Measurements from ENCODE around the gene MAP7. TPM values are rescaled to one million over a fixed set of nuclear protein-coding genes. Genes with fewer than 3 reads are reported as not detected.
"Not testable (repeated sequence)": the region's sequence is repeated elsewhere in the genome, so short reads cannot be mapped to it uniquely, and the experiment has no call there.

The MAP7 gene
- total RNA-seq, 1 donor from 2014 or later: 0.06 TPM

- no peak for DNase-seq (ENCODE audit: extremely low read depth, low read depth, low spot score)
Observed at GRCh38 chr6:136401749-136402148, 148.5 kb downstream of the MAP7 start.

GRCh38 chr6:136401236-136401635 is 149.0 kb downstream of the MAP7 start:
- not testable (repeated sequence) for DNase-seq (ENCODE audit: extremely low read depth, low read depth, low spot score)

GRCh38 chr6:136398453-136398852 is 151.8 kb downstream of the MAP7 start:
- DNase-seq (ENCODE audit: extremely low read depth, low read depth, low spot score): no peak

GRCh38 chr6:136396908-136397307 is 153.3 kb downstream of the MAP7 start:
- DNase-seq (ENCODE audit: extremely low read depth, low read depth, low spot score): no peak

- not testable (repeated sequence) for DNase-seq (ENCODE audit: extremely low read depth, low read depth, low spot score)
Observed at GRCh38 chr6:136390959-136391358, 159.3 kb downstream of the MAP7 start.

- no peak for DNase-seq (ENCODE audit: extremely low read depth, low read depth, low spot score)
Observed at GRCh38 chr6:136387316-136387715, 162.9 kb downstream of the MAP7 start.

GRCh38 chr6:136383268-136383937 is 166.8 kb downstream of the MAP7 start:
- DNase-seq (ENCODE audit: extremely low read depth, low read depth, low spot score): no peak

GRCh38 chr6:136382676-136383252 is 167.5 kb downstream of the MAP7 start:
- no peak for DNase-seq (ENCODE audit: extremely low read depth, low read depth, low spot score)

GRCh38 chr6:136378888-136379287 is 171.3 kb downstream of the MAP7 start:
- no peak for DNase-seq (ENCODE audit: extremely low read depth, low read depth, low spot score)

- DNase-seq (ENCODE audit: extremely low read depth, low read depth, low spot score): not testable (repeated sequence)
Observed at GRCh38 chr6:136375836-136376235, 174.4 kb downstream of the MAP7 start.

GRCh38 chr6:136371959-136372358 is 178.3 kb downstream of the MAP7 start:
- no peak for DNase-seq (ENCODE audit: extremely low read depth, low read depth, low spot score)

GRCh38 chr6:136370988-136371728 is 179.1 kb downstream of the MAP7 start:
- no peak for DNase-seq (ENCODE audit: extremely low read depth, low read depth, low spot score)

- DNase-seq (ENCODE audit: extremely low read depth, low read depth, low spot score): no peak
Observed at GRCh38 chr6:136365776-136366354, 184.4 kb downstream of the MAP7 start.

- DNase-seq (ENCODE audit: extremely low read depth, low read depth, low spot score): no peak
Observed at GRCh38 chr6:136362421-136363356, 187.5 kb downstream of the MAP7 start.

- DNase-seq (ENCODE audit: extremely low read depth, low read depth, low spot score): no peak
Observed at GRCh38 chr6:136361787-136362186, 188.4 kb downstream of the MAP7 start.

GRCh38 chr6:136360783-136361182 is 189.4 kb downstream of the MAP7 start:
- DNase-seq (ENCODE audit: extremely low read depth, low read depth, low spot score): no peak

GRCh38 chr6:136359851-136360250 is 190.4 kb downstream of the MAP7 start:
- no peak for DNase-seq (ENCODE audit: extremely low read depth, low read depth, low spot score)

GRCh38 chr6:136351518-136352110 is 198.6 kb downstream of the MAP7 start:
- no peak for DNase-seq (ENCODE audit: extremely low read depth, low read depth, low spot score)

- DNase-seq (ENCODE audit: extremely low read depth, low read depth, low spot score): no peak
Observed at GRCh38 chr6:136350914-136351313, 199.3 kb downstream of the MAP7 start.

- no peak for DNase-seq (ENCODE audit: extremely low read depth, low read depth, low spot score)
Observed at GRCh38 chr6:136347847-136348246, 202.4 kb downstream of the MAP7 start.
